Thyroid gland (tissue), 4 donors: ENCODE measurements around the gene MAB21L3.

Source experiments
- POLR2A ChIP-seq, 2 donors: fragments of 450-650 bp; IDR thresholded peaks; one replicate each; pipeline ENCODE4 v1.6.1; 2017; ENCODE audit warnings: antibody characterized with exemption in 2 of 2, mild to moderate bottlenecking in 2 of 2, moderate library complexity in 1 of 2
- TF ChIP-seq, protein P1 (sequence below), 6 experiments: fragments of 200-600 bp in 3 of 6; fragments of 450-650 bp in 3 of 6; sonication (generic) in 3 of 6; IDR thresholded peaks; one replicate each; pipeline ENCODE4 v1.5.1; 2016 to 2019; ENCODE audit warnings: antibody characterized with exemption in 6 of 6, mild to moderate bottlenecking in 2 of 6, inconsistent platforms in 1 of 6, moderate library complexity in 1 of 6

DNA sequence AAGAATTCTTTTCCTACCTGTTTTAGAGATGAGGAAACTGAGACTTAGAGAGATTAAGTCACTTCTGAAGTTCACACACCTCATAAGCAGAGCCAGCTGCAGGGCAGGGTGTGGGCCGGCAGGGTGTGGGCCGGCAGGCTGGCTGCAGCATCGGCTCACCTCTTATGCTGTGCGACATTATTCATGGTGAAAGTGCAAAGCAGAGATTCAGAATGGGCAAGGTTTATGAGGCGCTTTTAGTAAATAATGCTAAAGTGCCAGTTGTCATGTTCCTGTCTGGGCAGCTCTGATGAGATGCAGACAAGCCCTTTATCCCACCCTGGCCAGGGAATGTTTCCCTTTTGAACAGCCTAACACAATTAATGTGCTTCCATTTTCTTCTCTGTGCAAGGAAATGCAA lies 14.6 kb downstream of the MAB21L3 start:
- TF ChIP-seq, protein P1, sequence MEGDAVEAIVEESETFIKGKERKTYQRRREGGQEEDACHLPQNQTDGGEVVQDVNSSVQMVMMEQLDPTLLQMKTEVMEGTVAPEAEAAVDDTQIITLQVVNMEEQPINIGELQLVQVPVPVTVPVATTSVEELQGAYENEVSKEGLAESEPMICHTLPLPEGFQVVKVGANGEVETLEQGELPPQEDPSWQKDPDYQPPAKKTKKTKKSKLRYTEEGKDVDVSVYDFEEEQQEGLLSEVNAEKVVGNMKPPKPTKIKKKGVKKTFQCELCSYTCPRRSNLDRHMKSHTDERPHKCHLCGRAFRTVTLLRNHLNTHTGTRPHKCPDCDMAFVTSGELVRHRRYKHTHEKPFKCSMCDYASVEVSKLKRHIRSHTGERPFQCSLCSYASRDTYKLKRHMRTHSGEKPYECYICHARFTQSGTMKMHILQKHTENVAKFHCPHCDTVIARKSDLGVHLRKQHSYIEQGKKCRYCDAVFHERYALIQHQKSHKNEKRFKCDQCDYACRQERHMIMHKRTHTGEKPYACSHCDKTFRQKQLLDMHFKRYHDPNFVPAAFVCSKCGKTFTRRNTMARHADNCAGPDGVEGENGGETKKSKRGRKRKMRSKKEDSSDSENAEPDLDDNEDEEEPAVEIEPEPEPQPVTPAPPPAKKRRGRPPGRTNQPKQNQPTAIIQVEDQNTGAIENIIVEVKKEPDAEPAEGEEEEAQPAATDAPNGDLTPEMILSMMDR (IDR thresholded peaks at IDR 0.05) = no peak
- TF ChIP-seq POLR2A (IDR thresholded peaks at IDR 0.05) = no peak
